ENCODE results near the gene SMO. TPM values are rescaled to one million over a fixed set of nuclear protein-coding genes. Genes with fewer than 3 reads are reported as not detected.

SMO gene
- total RNA-seq, 1 experiment from 2014 or later: 2.9 TPM

DNA sequence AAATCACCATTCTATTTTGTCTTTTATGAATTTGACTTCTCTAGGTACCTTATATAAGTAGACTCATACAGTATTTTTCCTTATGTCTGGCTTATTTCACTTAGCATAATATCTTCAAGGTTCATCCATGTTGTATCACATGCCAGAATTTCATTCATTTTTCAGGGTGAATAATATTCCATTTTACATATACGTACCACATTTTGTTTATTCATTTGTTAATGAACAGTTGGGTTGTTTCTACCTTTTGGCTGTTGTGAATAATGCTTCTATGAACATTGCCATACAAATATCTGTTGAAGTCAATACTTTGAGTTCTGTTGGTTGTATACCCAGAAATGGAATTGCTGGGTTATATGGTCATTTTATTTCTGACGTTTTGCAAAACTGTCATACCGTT, 57.1 kb downstream of the SMO start:
- Histone ChIP-seq H3K9me3 (ENCODE audit: control insufficient read depth, insufficient read depth, low read depth, low read length) (no peaks in the 10 kb centered on the region), H3K4me1 (ENCODE audit: control insufficient read depth, insufficient read depth, low read length) (no peaks in the 10 kb centered on the region), H3K27ac (ENCODE audit: low read length) (no peak overlapping the region), H3K27me3 (ENCODE audit: control insufficient read depth, insufficient read depth, low read length) (no peaks in the 10 kb centered on the region), H3K4me3 (ENCODE audit: low read depth in 2 of 2, low read length in 2 of 2) (no peak overlapping the region), H3K36me3 (ENCODE audit: control insufficient read depth, insufficient read depth, low read length) (no peaks in the 10 kb centered on the region)
- BruUV-seq (replicated peaks): no TSS peak
- ATAC-seq: no peak
- CTCF ChIA-PET: no interaction called here
- POLR2A ChIA-PET: no interaction called here
- no peak for DNase-seq (ENCODE audit: low read depth, low spot score)
- intact Hi-C loops (cut with micrococcal nuclease; ENCODE audit: unreplicated experiment): no loop called here
- TF ChIP-seq, protein P1, sequence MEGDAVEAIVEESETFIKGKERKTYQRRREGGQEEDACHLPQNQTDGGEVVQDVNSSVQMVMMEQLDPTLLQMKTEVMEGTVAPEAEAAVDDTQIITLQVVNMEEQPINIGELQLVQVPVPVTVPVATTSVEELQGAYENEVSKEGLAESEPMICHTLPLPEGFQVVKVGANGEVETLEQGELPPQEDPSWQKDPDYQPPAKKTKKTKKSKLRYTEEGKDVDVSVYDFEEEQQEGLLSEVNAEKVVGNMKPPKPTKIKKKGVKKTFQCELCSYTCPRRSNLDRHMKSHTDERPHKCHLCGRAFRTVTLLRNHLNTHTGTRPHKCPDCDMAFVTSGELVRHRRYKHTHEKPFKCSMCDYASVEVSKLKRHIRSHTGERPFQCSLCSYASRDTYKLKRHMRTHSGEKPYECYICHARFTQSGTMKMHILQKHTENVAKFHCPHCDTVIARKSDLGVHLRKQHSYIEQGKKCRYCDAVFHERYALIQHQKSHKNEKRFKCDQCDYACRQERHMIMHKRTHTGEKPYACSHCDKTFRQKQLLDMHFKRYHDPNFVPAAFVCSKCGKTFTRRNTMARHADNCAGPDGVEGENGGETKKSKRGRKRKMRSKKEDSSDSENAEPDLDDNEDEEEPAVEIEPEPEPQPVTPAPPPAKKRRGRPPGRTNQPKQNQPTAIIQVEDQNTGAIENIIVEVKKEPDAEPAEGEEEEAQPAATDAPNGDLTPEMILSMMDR (IDR thresholded peaks at IDR 0.05): no peak
- TF ChIP-seq POLR2AphosphoS5 (IDR thresholded peaks at IDR 0.05; ENCODE audit: low read depth, low read length): no peak
- no peak for TF ChIP-seq SIN3A (IDR thresholded peaks at IDR 0.05; ENCODE audit: borderline replicate concordance, insufficient read depth, low read depth, low read length)
- TF ChIP-seq, protein P2, sequence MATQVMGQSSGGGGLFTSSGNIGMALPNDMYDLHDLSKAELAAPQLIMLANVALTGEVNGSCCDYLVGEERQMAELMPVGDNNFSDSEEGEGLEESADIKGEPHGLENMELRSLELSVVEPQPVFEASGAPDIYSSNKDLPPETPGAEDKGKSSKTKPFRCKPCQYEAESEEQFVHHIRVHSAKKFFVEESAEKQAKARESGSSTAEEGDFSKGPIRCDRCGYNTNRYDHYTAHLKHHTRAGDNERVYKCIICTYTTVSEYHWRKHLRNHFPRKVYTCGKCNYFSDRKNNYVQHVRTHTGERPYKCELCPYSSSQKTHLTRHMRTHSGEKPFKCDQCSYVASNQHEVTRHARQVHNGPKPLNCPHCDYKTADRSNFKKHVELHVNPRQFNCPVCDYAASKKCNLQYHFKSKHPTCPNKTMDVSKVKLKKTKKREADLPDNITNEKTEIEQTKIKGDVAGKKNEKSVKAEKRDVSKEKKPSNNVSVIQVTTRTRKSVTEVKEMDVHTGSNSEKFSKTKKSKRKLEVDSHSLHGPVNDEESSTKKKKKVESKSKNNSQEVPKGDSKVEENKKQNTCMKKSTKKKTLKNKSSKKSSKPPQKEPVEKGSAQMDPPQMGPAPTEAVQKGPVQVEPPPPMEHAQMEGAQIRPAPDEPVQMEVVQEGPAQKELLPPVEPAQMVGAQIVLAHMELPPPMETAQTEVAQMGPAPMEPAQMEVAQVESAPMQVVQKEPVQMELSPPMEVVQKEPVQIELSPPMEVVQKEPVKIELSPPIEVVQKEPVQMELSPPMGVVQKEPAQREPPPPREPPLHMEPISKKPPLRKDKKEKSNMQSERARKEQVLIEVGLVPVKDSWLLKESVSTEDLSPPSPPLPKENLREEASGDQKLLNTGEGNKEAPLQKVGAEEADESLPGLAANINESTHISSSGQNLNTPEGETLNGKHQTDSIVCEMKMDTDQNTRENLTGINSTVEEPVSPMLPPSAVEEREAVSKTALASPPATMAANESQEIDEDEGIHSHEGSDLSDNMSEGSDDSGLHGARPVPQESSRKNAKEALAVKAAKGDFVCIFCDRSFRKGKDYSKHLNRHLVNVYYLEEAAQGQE (IDR thresholded peaks at IDR 0.05; ENCODE audit: insufficient read depth in 1 of 2, low read depth in 2 of 2, low read length in 1 of 2): no peak
- TF ChIP-seq TCF7L2 (IDR thresholded peaks at IDR 0.05; ENCODE audit: low read depth, low read length): no peak
- in situ Hi-C loops (cut with HindIII; ENCODE audit: low pct_unique_long_range_greater_than_20kb, low sequenced_read_pairs): no loop called here

DNA sequence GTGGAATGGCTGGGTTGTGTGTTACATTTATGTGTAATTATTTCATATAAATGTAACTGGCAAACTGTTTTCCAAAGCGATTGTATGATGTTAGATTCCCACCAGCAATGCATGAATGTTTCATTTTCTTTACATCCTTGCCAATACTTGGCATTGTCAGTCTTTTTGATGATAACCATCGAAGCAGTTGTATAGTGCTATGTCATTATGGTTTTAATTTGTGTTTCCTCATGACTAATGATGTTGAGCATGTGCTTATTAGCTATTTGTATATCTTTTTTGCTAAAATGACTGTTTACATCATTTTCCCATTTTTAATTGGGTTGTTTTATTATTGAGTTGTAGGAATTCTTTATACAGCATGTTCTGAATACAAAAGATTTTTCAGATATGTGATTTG, 58.7 kb downstream of the SMO start:
- ChIA-PET CTCF (interaction anchor here (0.6 kb wide), 1 partner anchor 108 kb away, joined by 6 read pairs; no protein-coding TSS in a partner anchor), POLR2A (no interaction called here)
- no peaks in the 10 kb centered on the region for H3K36me3 ChIP-seq (ENCODE audit: control insufficient read depth, insufficient read depth, low read length)
- no peak for TF ChIP-seq POLR2AphosphoS5 (IDR thresholded peaks at IDR 0.05; ENCODE audit: low read depth, low read length)
- no peak for TF ChIP-seq TCF7L2 (IDR thresholded peaks at IDR 0.05; ENCODE audit: low read depth, low read length)
- no peak for TF ChIP-seq SIN3A (IDR thresholded peaks at IDR 0.05; ENCODE audit: borderline replicate concordance, insufficient read depth, low read depth, low read length)
- TF ChIP-seq, protein P1 (IDR thresholded peaks at IDR 0.05): no peak
- TF ChIP-seq, protein P2 (IDR thresholded peaks at IDR 0.05; ENCODE audit: insufficient read depth in 1 of 2, low read depth in 2 of 2, low read length in 1 of 2): no peak
- intact Hi-C loops (cut with micrococcal nuclease; ENCODE audit: unreplicated experiment) (no loop called here), in situ Hi-C loops (cut with HindIII; ENCODE audit: low pct_unique_long_range_greater_than_20kb, low sequenced_read_pairs) (no loop called here)
- no peaks in the 10 kb centered on the region for H3K27me3 ChIP-seq (ENCODE audit: control insufficient read depth, insufficient read depth, low read length)
- H3K27ac ChIP-seq (ENCODE audit: low read length): no peak overlapping the region
- H3K4me1 ChIP-seq (ENCODE audit: control insufficient read depth, insufficient read depth, low read length): no peaks in the 10 kb centered on the region
- H3K9me3 ChIP-seq (ENCODE audit: control insufficient read depth, insufficient read depth, low read depth, low read length): no peaks in the 10 kb centered on the region
- ATAC-seq (no peak), DNase-seq (ENCODE audit: low read depth, low spot score) (no peak)
- BruUV-seq (replicated peaks): no TSS peak
- H3K4me3 ChIP-seq (ENCODE audit: low read depth in 2 of 2, low read length in 2 of 2): no peak overlapping the region
